Stimulated activated naive B cell treated with anti-CD40 and anti-IgM and Interleukin-4, amounts not matched to agents 10 μg/mL and 1 μg/mL and 100 μg/mL, for 72 hours (primary cell): ENCODE measurements around the gene RNF39.
"Not testable (repeated sequence)": the region's sequence is repeated elsewhere in the genome, so short reads cannot be mapped to it uniquely, and the experiment has no call there.

Experiments used
- ATAC-seq, 2 donors: fragments of 150-1000 bp; cut with Tn5 transposase; replicated peaks; 2 replicates each; pipeline ENCODE4 v1.10.0; 2021; ENCODE audit warnings: moderate library complexity in 1 of 2
- DNase-seq: peaks from one replicate; pipeline ENCODE4 v3.0.0; 2021
- H3K27ac Mint-ChIP-seq: one replicate; pipeline ENCODE4 v1.8.0; 2022; ENCODE audit warnings: mild to moderate bottlenecking, mixed read lengths
- H3K27me3 Mint-ChIP-seq, 2 donors: one replicate each; pipeline ENCODE4 v1.8.0; 2022; ENCODE audit warnings: mixed read lengths in 2 of 2
- H3K36me3 Mint-ChIP-seq, 2 donors: one replicate each; pipeline ENCODE4 v1.8.0; 2022; ENCODE audit warnings: mixed read lengths in 2 of 2, mild to moderate bottlenecking in 1 of 2
- H3K4me1 Mint-ChIP-seq, 2 donors: one replicate each; pipeline ENCODE4 v1.8.0; 2022; ENCODE audit warnings: mixed read lengths in 2 of 2, mild to moderate bottlenecking in 1 of 2
- H3K4me3 Mint-ChIP-seq, 2 donors: one replicate each; pipeline ENCODE4 v1.8.0; 2022; ENCODE audit warnings: mild to moderate bottlenecking in 2 of 2, mixed read lengths in 2 of 2, moderate library complexity in 1 of 2
- H3K9me3 Mint-ChIP-seq, 2 donors: one replicate each; pipeline ENCODE4 v1.8.0; 2022; ENCODE audit warnings: mixed read lengths in 2 of 2, mild to moderate bottlenecking in 1 of 2

RNF39 gene, protein sequence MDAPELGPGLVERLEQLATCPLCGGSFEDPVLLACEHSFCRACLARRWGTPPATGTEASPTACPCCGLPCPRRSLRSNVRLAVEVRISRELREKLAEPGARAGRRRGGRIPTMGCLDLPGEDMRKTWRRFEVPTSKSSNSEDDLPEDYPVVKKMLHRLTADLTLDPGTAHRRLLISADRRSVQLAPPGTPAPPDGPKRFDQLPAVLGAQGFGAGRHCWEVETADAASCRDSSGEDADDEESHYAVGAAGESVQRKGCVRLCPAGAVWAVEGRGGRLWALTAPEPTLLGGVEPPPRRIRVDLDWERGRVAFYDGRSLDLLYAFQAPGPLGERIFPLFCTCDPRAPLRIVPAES

DNA sequence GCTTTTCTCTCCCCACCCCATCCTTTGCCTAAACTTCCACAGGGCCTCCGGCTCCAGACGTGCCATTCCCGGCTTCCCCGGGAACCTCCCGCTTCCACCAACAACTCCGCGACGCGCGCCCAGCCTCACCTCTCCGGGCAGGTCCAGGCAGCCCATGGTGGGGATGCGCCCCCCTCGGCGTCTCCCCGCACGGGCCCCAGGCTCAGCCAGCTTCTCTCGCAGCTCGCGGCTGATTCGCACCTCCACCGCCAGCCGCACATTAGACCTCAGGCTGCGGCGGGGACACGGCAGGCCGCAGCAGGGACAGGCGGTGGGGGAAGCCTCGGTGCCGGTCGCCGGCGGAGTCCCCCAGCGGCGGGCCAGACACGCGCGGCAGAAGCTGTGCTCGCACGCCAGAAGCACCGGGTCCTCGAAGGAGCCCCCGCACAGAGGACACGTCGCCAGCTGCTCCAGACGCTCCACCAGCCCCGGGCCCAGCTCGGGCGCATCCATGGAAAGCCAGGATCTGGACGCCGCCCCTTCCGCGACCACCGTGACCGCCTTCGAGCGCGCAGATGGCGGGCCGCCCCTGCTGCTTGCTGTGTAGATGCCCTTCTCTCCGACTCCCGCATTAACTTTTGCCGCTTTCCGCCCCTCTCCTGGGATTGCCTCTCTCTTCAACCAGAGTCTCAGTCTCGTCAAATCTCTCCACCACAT, at the start of gene RNF39:
Gene RNF39 (minus strand): TSS at position 676 of the 696 bp plus-strand sequence. CDS start 184 bp downstream, at position 492.
- ATAC-seq: peak; percentile 19 to 47

DNA sequence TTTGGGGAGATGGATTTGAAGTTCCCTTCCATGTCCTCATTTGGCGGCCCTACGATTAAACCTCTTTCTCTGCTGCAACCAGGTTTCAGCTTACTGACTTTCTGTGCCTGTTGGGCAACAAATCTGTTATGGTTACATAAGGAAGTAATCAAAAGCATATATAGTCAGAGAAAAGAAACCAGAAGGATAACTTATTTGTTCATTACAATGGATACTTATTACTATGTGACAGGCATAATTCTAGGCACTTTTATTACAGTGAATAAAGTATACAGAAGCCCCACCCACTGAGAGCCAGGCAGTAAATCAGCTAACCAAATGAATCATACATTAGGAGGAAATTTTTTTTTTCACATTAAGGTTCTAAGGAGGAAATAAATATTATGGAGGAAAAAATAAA, 46.9 kb upstream of the RNF39 start:
- DNase-seq (no peak), ATAC-seq (no peak)
- Mint-ChIP-seq H3K4me3 (no peak overlapping the region), H3K36me3 (no peaks in the 10 kb centered on the region), H3K27me3 (peaks cover 26 to 71% of the 10 kb centered on the region in 2 donors), H3K4me1 (peaks cover 0 to 11% of the 10 kb centered on the region in 2 donors), H3K27ac (no peak overlapping the region), H3K9me3 (no peaks in the 10 kb centered on the region)

More for the DNA sequence above, at the start of gene RNF39:
- Mint-ChIP-seq H3K27me3 (peaks cover 86 to 92% of the 10 kb centered on the region in 2 donors), H3K4me1 (peaks cover 25 to 37% of the 10 kb centered on the region in 2 donors), H3K27ac (peak within 1 kb of the TSS; percentile 47), H3K36me3 (peaks cover 25 to 28% of the 10 kb centered on the region in 2 donors), H3K4me3 (peak within 1 kb of the TSS; percentile 66 to 80), H3K9me3 (peaks cover 0 to 1% of the 10 kb centered on the region in 2 donors)
- no peak for DNase-seq

DNA sequence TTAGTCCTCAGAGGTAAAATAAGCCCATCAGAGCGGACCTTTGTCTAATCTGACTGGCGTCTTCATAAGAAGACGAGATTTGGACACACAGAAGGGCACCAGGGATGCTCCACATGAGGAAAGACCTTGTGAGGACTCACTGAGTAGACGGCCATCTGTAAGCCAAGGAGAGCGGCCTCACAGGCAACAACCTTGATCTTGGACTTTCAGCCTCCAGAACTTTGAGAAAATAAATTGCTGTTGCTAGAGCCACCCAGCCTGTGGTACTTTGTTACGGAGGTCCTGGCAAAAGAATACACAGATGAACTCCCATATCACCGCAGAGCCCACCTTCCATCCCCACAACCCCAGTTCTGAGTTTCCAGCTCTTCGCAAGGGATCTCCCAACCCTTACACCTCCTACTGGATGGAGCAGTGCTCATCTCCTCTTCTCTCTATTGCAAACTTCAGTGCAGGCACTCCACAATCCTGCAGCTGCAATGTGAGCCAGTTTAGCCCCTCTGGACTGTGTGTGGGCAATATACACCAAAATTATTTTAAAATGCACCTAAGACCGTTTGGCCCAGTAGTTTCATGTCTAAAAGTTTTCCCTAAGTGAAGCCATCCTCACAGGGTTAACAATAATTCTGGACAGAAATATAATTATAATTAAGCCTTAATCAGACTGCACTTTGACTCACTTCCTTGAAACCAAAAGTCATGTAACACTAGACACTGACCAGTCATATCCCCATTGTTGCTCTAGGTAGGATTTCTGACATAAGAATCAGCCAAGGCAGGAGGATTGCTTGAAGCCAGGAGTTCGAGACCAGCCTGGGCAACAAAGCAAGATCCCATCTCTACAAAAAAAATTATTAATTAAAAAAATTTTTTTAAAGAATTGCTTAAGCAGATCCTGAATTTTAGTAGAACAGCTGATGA, 46.1 kb upstream of the RNF39 start:
- peaks cover 26 to 63% of the 10 kb centered on the region in 2 donors for H3K27me3 Mint-ChIP-seq
- DNase-seq (no peak), ATAC-seq (no peak)
- H3K9me3 Mint-ChIP-seq: no peaks in the 10 kb centered on the region
- no peak overlapping the region for H3K4me3 Mint-ChIP-seq
- no peaks in the 10 kb centered on the region for H3K36me3 Mint-ChIP-seq
- H3K4me1 Mint-ChIP-seq: peaks cover 0 to 5% of the 10 kb centered on the region in 2 donors
- no peak overlapping the region for H3K27ac Mint-ChIP-seq

DNA sequence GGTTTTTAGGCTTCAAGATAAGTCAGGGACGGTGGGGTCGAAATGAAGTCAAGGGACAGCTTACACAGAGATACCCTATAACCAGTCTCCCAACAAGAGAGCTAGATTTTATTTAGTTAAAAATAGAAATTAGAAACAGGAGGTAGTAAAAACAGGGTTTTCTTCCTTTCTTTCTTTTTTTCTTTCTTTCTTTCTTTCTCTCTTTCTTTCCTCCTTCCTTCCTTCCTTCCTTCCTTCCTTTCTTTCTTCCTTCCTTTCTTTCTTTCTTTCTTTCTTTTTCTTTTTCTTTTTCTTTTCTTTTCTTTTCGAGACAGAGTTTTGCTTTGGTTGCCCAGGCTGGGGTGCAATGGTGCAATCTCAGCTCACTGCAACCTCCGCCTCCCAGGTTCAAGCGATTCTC, 43.1 kb upstream of the RNF39 start:
- H3K27ac Mint-ChIP-seq, DNase-seq, ATAC-seq, H3K4me3 Mint-ChIP-seq, H3K36me3 Mint-ChIP-seq, H3K9me3 Mint-ChIP-seq: not testable (repeated sequence)
- Mint-ChIP-seq H3K4me1 (peaks cover under 1 to 11% of the 10 kb centered on the region in 2 donors), H3K27me3 (peaks cover 19 to 59% of the 10 kb centered on the region in 2 donors)

DNA sequence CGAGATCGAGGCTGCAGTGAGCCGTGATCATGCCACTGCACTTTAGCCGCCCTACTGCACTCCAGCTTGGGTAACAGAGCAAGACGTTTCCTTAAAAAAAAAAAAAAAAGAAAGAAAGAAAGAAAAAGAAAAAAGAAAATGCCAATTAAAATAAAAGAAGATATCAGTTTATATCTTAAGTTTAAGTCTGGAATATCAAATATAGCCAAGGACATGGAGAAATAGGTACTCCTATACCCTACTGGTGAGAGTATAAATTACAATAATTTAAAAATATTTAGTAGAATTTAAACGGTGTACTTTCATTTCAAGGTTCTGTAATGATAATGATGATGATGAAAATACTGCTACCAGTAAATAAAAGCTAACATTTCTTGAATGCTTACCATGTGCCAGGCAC, 41.2 kb upstream of the RNF39 start:
- peaks cover 24 to 44% of the 10 kb centered on the region in 2 donors for H3K27me3 Mint-ChIP-seq
- H3K9me3 Mint-ChIP-seq: no peaks in the 10 kb centered on the region
- peaks cover 7 to 25% of the 10 kb centered on the region in 2 donors for H3K4me1 Mint-ChIP-seq
- no peaks in the 10 kb centered on the region for H3K36me3 Mint-ChIP-seq
- no peak overlapping the region for H3K27ac Mint-ChIP-seq
- DNase-seq (no peak), ATAC-seq (no peak)
- no peak overlapping the region for H3K4me3 Mint-ChIP-seq

DNA sequence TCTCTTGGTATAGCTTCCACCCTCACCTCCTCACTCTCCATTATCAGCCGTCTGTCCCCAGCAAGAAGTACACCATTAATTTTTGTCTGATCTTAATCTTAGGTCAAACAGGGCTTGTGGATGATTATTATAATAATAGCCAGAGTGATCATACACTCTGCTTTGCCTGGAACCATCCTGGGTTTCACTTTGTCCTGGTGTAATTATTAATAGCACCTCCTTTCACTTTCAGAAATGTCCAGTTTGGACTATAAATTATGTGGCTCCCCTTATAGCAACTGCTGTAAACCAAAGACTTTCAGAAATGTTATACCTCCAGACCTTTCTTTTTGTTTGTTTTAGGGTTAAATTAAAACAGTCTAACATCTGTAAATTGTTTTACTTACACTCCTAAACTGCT, 38.3 kb upstream of the RNF39 start:
- Mint-ChIP-seq H3K36me3 (no peaks in the 10 kb centered on the region), H3K27ac (no peak overlapping the region), H3K4me1 (peaks cover 10 to 31% of the 10 kb centered on the region in 2 donors), H3K4me3 (no peak overlapping the region), H3K9me3 (no peaks in the 10 kb centered on the region), H3K27me3 (peaks cover 28 to 36% of the 10 kb centered on the region in 2 donors)
- no peak for DNase-seq
- ATAC-seq: no peak

DNA sequence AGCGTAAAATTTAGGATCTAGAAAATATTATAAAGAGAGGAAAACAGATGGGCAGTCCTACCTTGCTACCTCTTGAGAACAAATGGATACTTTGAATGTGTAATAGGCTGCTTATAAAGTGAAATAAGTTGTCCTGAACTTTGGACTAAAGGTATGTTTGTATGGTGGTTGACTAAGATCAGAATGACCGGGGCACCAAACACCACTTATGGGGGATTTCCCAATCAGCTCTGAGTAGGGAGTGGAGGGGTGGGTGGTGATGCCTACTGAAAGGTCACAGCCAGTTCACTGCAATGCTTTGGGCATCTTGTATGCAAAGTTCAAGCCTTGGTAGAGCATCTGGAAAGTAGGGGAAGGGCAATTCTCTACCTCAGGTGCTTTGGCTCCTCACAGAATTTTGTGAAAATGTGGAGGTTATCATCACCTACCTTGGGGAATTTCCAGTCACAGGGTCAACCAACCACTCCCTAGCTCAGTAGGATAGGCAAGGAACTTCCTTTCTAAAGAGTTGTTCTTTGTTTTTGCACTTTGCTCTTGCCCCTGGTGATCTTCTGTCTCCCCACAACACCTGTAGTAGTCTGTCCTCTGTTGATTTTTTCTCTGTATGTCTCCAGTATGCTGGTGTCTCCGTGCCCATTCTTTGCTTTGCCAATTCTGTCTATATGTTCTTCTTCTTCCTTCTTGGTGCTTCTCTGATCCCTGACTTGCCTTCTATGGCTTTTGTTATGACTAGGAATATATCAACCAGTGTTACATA, 37.6 kb upstream of the RNF39 start, which contains the start of gene TRIM31:
Gene TRIM31 (minus strand): TSS at position 88 of the 757 bp plus-strand sequence. CDS start 285 bp downstream, outside the sequence.
- Mint-ChIP-seq H3K4me3 (peak within 1 kb of the TSS in 1 of 2 donors; percentile 35), H3K27me3 (peaks cover 35 to 38% of the 10 kb centered on the region in 2 donors), H3K36me3 (no peaks in the 10 kb centered on the region), H3K9me3 (no peaks in the 10 kb centered on the region), H3K4me1 (peaks cover 11 to 33% of the 10 kb centered on the region in 2 donors), H3K27ac (no peak within 1 kb of the TSS)
- DNase-seq (no peak), ATAC-seq (peak; percentile 94 to 97)

DNA sequence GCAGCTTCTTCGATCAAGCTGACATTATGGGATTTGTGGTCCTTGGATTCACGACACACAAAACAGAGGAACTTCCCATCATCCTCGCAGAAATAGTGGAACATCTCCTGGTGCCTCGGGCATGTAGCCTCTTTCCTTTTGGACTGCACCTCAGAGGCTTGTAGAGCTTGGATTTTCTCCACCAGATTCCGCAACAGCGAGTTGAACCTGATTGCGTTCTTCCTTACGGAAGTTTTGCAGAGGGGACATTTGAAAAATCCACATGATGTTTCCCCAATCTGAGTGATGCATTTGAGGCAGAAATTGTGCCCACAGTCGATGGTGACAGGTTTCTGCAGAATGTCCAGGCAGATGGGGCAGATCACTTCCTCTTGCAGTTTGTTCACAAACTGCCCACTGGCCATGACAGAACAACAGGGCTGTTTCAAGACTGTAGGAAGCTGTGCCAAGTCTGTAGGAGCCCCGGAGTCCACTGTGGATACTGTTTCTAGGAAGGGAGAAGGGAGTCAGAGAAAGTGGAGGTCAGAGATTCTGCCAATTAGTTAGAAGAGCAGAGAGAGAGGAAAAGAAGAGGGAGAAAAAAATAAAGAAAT, 36.9 kb upstream of the RNF39 start:
- ATAC-seq: peak; percentile 42 to 51
- Mint-ChIP-seq H3K27me3 (peaks cover 38 to 39% of the 10 kb centered on the region in 2 donors), H3K27ac (no peak overlapping the region), H3K36me3 (no peaks in the 10 kb centered on the region), H3K4me1 (peaks cover 13 to 32% of the 10 kb centered on the region in 2 donors), H3K4me3 (peak overlapping the region in 1 of 2 donors; percentile 35), H3K9me3 (no peaks in the 10 kb centered on the region)
- DNase-seq: no peak

DNA sequence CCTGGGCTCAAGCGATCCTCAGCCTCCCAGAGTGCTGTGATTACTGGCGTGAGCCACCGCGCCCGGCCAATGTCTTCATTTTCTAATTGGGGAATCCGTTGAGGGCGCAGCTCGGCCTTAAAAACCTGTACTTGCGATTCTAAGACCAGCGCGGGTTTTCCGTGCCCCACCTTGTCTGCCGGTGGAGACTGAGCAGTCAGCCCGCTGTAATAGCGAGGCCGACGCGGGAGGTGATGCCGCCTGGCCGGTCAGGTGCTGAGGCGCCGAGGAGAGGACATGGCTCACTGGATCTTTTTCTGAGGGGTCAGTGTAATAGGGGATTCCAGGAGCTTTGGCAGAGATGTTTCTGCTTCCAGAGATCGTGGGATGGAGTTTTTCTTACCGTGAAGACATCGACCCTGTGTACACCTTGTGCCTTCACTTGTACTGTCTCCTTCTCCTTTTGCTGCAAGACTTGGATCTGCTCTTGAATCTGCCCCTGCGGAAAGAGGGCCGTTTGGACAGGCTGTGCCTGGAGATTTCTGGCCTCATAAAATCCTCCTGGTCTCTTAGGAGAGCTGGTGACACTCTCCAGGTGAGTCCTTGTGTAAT, 35.8 kb upstream of the RNF39 start:
- peaks cover 39 to 47% of the 10 kb centered on the region in 2 donors for H3K27me3 Mint-ChIP-seq
- ATAC-seq: no peak
- no peak overlapping the region for H3K27ac Mint-ChIP-seq
- H3K4me1 Mint-ChIP-seq: peaks cover 13 to 32% of the 10 kb centered on the region in 2 donors
- H3K9me3 Mint-ChIP-seq: no peaks in the 10 kb centered on the region
- H3K4me3 Mint-ChIP-seq: no peak overlapping the region
- no peak for DNase-seq
- H3K36me3 Mint-ChIP-seq: no peaks in the 10 kb centered on the region

DNA sequence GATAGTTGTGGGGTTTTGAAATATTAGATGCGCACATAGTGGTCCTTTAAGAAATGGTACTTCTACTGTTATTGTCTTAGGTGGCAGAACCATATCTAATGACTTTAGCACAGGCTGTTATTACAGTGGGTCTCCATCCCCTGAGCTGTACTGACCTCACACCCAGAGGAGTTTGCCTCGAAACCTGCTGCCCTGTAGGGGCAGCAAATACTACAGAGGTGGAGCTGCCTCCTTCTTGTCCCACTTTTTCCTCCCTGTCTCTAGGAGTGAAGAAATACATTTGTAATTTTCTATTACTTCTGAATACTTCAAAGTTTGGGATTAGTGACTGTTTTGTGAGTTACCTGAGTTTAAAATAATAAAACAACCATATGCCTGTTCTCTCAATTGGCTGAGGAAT, 29.1 kb upstream of the RNF39 start:
- ATAC-seq (no peak), DNase-seq (no peak)
- Mint-ChIP-seq H3K27me3 (peaks cover 49 to 59% of the 10 kb centered on the region in 2 donors), H3K27ac (no peak overlapping the region), H3K4me3 (no peak overlapping the region), H3K4me1 (peaks cover 34 to 45% of the 10 kb centered on the region in 2 donors), H3K9me3 (no peaks in the 10 kb centered on the region), H3K36me3 (no peaks in the 10 kb centered on the region)

DNA sequence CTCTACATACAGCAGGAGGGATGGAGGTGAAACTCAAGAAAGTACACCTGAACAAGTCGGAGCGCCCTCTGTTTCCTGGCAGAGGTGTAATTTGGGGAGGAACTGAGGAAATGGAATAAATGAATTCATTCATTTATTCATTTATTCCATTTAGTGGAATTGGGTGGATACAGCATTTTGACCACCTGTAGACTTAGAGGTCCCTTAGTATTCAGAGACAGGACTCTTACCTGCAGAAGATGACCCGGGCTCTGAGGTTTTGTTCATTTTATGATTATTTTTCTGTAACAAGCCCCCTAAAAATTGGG, 28.3 kb upstream of the RNF39 start:
- H3K4me1 Mint-ChIP-seq: peaks cover 33 to 45% of the 10 kb centered on the region in 2 donors
- DNase-seq (no peak), ATAC-seq (no peak)
- H3K9me3 Mint-ChIP-seq: no peaks in the 10 kb centered on the region
- H3K36me3 Mint-ChIP-seq: no peaks in the 10 kb centered on the region
- H3K27me3 Mint-ChIP-seq: peaks cover 54 to 63% of the 10 kb centered on the region in 2 donors
- peak overlapping the region; percentile 83 to 85 for H3K4me3 Mint-ChIP-seq
- H3K27ac Mint-ChIP-seq: no peak overlapping the region

DNA sequence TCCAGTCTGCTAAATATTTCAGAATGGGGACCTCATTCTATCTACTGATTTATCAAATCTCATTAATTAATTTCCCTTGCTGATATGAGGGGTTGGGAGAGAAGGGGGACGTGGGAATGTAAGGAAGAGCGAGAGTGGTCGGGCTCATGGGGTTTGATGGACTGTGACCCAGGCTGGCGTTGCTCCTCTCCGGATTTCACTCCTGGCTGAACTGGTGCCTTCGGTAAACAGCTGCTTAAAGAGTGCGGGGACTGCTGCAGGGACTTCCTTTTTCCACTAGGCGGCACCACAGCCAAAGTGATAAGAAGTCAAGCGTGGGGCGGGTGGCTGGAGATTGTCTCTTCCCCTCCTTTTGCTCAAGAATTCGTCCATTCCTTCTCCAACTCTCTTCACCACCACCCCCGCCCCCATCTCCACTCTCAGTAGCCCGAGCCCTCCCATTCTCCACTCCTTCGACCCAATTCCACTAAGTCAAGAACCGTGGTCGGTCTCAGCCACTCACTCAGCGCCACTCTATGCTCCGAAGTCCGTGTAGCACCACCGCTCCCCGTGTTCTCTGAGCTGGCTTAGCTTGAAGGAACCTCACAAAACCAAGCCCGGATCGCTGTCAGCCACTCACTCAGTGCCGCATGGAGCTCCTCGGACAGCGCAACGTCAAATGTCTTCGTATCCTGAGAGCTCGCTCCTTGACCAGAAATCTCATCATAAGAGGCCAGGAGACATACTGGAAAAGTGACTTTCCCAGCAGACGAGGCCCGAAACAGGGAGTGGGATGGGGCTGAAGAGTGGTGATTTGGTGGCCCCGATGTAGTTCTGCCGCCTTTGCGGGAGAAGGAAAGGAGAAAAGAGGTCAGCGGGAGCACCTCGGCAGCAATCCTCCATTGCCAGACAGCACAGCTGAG, 27.7 kb upstream of the RNF39 start:
- peak; percentile 74 for DNase-seq
- no peaks in the 10 kb centered on the region for H3K36me3 Mint-ChIP-seq
- H3K9me3 Mint-ChIP-seq: no peaks in the 10 kb centered on the region
- peak overlapping the region; percentile 83 to 85 for H3K4me3 Mint-ChIP-seq
- H3K27me3 Mint-ChIP-seq: peaks cover 54 to 63% of the 10 kb centered on the region in 2 donors
- peaks cover 32 to 43% of the 10 kb centered on the region in 2 donors for H3K4me1 Mint-ChIP-seq
- H3K27ac Mint-ChIP-seq: no peak overlapping the region
- peak; percentile 86 to 90 for ATAC-seq
